MG63 (cell line): Measurements from ENCODE around the gene ITSN2. TPM values are rescaled to one million over a fixed set of nuclear protein-coding genes. Genes with fewer than 3 reads are reported as not detected.
A peak's percentile ranks its signal among the peaks of the same experiment; 100 is the strongest.
"Not testable (repeated sequence)": the region's sequence is repeated elsewhere in the genome, so short reads cannot be mapped to it uniquely, and the experiment has no call there.

Experiments
- DNase-seq: peaks from one replicate; pipeline ENCODE4 v3.0.0-alpha.2; 2020
- H3K27me3 ChIP-seq: fragments of 250-450 bp; sonication (Bioruptor Pico); 2 replicates; pipeline ENCODE4 v1.5.1; 2020; ENCODE audit warnings: mild to moderate bottlenecking, moderate library complexity
- H3K36me3 ChIP-seq: fragments of 250-450 bp; sonication (Bioruptor Pico); 2 replicates; pipeline ENCODE4 v1.5.1; 2020; ENCODE audit warnings: mild to moderate bottlenecking, moderate library complexity
- H3K4me3 ChIP-seq: fragments of 250-450 bp; sonication (Bioruptor Pico); 2 replicates; pipeline ENCODE4 v1.5.1; 2020; ENCODE audit warnings: mild to moderate bottlenecking, moderate library complexity
- H3K9me3 ChIP-seq: fragments of 250-450 bp; sonication (Bioruptor Pico); 2 replicates; pipeline ENCODE4 v1.5.1; 2020; ENCODE audit warnings: mild to moderate bottlenecking, moderate library complexity
- total RNA-seq: library from RNA; depleted of rRNA; stranded (reverse); fragments of >200 nt; shearing (Covaris generic); gene quantifications from 2 replicates; pipeline ENCODE4 v1.2.3, GENCODE V29; 2014; ENCODE audit warnings: low replicate concordance

ITSN2 gene
- total RNA-seq, 1 experiment from 2014 or later, result 7.2 TPM

DNA sequence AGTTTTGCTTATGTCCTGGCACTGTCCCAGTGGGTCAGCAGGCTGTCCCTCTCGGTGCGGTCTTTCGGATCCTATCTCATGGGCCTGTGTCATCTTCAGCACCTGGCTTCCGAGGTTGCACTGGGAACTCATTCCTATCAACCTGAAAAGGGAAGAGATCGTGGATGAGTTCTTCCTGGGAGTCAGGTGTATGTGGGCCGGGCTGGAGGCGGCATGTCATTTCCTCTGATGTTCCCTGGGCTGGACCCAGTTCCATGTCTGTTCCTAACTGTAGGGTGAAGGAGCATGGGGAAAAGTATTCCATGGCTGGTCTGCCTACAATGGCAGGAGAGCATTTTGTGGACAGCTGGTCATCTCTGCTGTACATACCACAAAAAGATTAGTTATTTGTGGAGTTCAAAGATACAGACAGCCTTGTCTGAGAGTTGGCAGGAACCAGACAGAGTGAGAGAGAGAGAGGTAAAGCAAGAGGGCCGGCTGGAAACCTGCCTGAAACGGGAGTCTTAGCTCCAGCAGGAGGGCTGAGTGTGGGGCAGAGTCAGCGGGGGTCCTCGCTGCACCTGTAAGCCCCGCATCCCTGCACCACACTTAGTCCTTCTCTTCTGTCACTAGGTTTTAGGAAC, 160.3 kb downstream of the ITSN2 start:
- no peak overlapping the region for H3K4me3 ChIP-seq
- H3K9me3 ChIP-seq, result no peaks in the 10 kb centered on the region
- no peak for DNase-seq

DNA sequence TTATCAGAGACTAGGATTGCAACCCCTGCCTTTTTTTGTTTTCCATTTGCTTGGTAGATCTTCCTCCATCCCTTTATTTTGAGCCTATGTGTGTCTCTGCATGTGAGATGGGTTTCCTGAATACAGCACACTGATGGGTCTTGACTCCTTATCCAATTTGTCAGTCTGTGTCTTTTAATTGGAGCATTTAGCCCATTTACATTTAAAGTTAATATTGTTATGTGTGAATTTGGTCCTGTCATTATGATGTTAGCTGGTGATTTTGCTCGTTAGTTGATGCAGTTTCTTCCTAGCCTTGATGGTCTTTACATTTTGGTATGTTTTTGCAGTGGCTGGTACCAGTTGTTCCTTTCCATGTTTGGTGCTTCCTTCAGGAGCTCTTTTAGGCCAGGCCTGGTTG, 163.1 kb downstream of the ITSN2 start:
- H3K27me3 ChIP-seq, H3K4me3 ChIP-seq, H3K9me3 ChIP-seq, DNase-seq, H3K36me3 ChIP-seq: not testable (repeated sequence)

More for the DNA sequence above, 160.3 kb downstream of the ITSN2 start:
- H3K36me3 ChIP-seq, result no peaks in the 10 kb centered on the region
- H3K27me3 ChIP-seq, result no peaks in the 10 kb centered on the region

DNA sequence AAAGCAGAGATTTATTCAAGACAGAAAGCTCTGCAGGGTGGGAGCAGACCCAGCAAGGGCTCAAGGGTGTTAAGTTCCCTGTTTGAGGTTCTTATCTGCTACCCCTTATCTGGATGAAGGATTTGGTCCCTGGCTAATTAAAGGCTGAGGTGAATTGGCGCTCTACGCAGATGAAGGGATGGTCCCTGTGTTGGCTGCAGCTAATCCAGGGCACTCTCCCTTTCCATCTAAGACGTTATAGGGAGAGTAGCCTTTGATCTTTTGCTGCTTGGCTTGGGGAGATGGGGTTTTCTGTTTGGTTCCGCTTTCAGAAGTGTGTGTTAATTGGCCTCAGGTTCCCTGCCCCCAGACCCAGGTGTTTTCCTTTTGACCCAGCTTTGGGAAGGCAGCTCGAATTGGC, 168.5 kb downstream of the ITSN2 start:
- Histone ChIP-seq H3K27me3 (no peaks in the 10 kb centered on the region), H3K4me3 (no peak overlapping the region), H3K9me3 (no peaks in the 10 kb centered on the region), H3K36me3 (no peaks in the 10 kb centered on the region)
- no peak for DNase-seq

- no peaks in the 10 kb centered on the region for H3K27me3 ChIP-seq
- H3K36me3 ChIP-seq, result no peaks in the 10 kb centered on the region
- DNase-seq, result no peak
- H3K4me3 ChIP-seq, result no peak overlapping the region
- no peaks in the 10 kb centered on the region for H3K9me3 ChIP-seq
Measured at GRCh38 chr2:24191156-24191555, 169.2 kb downstream of the ITSN2 start.

DNA sequence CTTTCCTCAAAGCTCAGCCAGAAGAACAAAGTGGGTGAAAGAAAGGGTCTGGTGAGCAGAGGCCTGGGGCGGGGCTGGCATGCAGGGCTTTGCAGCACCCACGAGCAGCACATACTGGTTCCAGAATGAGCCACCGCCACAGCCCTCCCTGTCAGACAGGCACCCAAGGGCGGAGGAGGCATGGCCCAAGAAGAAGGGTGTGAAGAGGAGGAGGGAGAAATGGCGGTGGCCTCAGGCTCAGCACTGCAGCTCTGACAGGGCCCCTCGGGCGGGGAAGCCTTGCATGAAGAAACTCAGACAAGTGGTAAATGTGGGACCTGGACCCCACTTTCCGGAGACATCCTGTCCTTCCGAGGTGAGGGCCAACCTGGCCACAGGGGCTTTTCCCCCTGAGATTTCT, 169.8 kb downstream of the ITSN2 start:
- no peaks in the 10 kb centered on the region for H3K9me3 ChIP-seq
- no peaks in the 10 kb centered on the region for H3K27me3 ChIP-seq
- no peaks in the 10 kb centered on the region for H3K36me3 ChIP-seq
- DNase-seq, result no peak
- no peak overlapping the region for H3K4me3 ChIP-seq

DNA sequence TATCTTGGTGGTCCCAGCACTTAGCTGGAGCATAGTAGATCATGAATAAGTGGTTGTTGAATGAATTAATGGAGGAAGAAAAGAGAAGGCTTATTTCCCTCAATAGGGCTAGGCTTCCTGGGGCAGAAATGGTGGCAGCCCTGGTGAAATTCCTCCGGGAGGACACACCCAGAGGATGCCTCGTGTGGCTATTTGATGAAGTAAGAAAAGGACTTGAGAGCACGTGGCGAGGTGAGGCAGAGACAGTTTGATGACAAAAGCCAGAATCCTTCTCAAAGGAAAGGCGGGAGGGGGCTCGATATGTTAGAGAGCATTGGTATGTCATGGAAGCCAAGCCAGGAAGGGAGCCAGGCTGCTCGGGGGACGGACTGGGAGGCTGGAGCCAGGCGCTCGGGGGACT, 170.8 kb downstream of the ITSN2 start:
- no peaks in the 10 kb centered on the region for H3K9me3 ChIP-seq
- H3K36me3 ChIP-seq, result no peaks in the 10 kb centered on the region
- DNase-seq, result no peak
- H3K4me3 ChIP-seq, result no peak overlapping the region
- no peaks in the 10 kb centered on the region for H3K27me3 ChIP-seq

GRCh38 chr2:24183366-24184069, 176.8 kb downstream of the ITSN2 start:
- no peak for DNase-seq
- no peaks in the 10 kb centered on the region for H3K9me3 ChIP-seq
- no peaks in the 10 kb centered on the region for H3K36me3 ChIP-seq
- no peaks in the 10 kb centered on the region for H3K27me3 ChIP-seq
- H3K4me3 ChIP-seq, result no peak overlapping the region

DNA sequence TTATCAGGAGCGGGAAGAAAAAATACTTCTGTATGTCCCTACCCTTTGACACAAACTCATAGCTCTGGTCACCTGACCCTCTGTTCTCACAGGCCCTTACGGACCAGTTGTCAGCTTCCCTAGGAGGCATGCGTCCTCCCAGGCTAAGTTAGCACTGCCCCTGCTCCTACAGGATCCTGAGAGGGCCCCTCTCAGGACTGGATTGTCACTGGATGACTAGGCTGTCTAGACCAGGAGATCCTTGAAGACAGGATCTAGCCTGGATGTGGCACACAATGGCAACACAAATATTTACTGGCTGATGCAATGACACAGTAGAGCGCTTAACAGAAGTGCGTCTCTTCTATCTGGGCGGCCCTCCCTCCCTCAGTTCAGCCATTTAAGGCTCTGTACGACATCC, 177.8 kb downstream of the ITSN2 start:
- no peaks in the 10 kb centered on the region for H3K9me3 ChIP-seq
- no peaks in the 10 kb centered on the region for H3K36me3 ChIP-seq
- H3K4me3 ChIP-seq, result no peak overlapping the region
- H3K27me3 ChIP-seq, result no peaks in the 10 kb centered on the region
- no peak for DNase-seq

GRCh38 chr2:24181849-24182248, 178.5 kb downstream of the ITSN2 start:
- no peaks in the 10 kb centered on the region for H3K27me3 ChIP-seq
- H3K4me3 ChIP-seq, result no peak overlapping the region
- H3K9me3 ChIP-seq, result no peaks in the 10 kb centered on the region
- H3K36me3 ChIP-seq, result no peaks in the 10 kb centered on the region
- no peak for DNase-seq

- Histone ChIP-seq H3K9me3 (no peaks in the 10 kb centered on the region), H3K36me3 (no peaks in the 10 kb centered on the region), H3K27me3 (no peaks in the 10 kb centered on the region), H3K4me3 (no peak overlapping the region)
- no peak for DNase-seq
Measured at GRCh38 chr2:24179683-24180082, 180.7 kb downstream of the ITSN2 start.

DNA sequence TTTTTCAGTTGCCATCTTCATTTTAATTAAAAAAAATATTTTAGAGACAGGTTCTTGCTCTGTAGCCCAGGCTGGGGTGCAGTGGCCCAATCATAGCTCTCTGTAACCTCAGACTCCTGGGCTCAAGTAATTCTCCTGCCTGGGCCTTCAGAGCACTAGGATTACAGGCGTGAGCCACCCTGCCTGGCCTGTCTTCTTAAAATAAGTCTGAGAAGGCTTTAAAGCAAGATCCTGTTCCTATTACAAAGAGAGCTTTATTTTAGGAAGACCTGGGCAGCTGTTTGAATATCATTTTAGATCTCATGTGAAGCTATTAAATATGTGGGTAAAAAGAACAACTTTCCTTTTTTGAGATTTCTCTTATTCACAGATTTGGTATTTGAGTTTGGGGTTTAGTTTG, 184.0 kb downstream of the ITSN2 start:
- no peak overlapping the region for H3K4me3 ChIP-seq
- no peaks in the 10 kb centered on the region for H3K36me3 ChIP-seq
- no peaks in the 10 kb centered on the region for H3K27me3 ChIP-seq
- no peaks in the 10 kb centered on the region for H3K9me3 ChIP-seq
- DNase-seq, result no peak

DNA sequence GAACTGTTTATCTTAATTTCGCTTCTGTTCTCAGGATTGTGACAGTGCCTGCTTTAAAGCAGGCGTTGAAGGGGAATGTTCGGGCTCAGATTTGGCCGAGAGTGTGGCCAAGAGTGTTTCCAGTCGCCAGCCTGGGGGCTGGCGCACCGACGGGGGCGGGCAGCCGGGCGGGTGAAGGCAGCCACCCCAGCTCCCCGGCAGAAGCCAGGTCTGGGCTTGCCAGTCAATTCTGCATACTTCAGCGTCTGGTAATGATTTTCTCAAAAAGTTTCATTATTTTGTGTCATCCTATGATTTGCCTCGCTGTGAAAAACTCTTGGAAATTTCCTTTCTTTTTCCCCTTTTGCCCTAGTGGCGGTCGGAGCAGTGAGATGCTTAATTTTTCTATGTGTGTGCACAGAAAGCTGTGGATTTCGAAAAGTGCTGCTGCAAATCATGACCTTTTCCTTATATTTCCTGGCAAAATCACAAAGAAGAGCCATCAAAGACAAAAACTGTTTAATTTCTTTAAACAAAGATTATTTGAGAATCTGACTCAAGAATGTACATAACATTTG, 184.6 kb downstream of the ITSN2 start:
- peak overlapping the region; percentile 32 for H3K4me3 ChIP-seq
- no peaks in the 10 kb centered on the region for H3K27me3 ChIP-seq
- no peaks in the 10 kb centered on the region for H3K36me3 ChIP-seq
- H3K9me3 ChIP-seq, result no peaks in the 10 kb centered on the region
- DNase-seq, result peak; percentile 5

GRCh38 chr2:24174851-24175277, 185.5 kb downstream of the ITSN2 start, which contains the start of gene FAM228A:
FAM228A (plus strand) TSS chr2:24175053; CDS start chr2:24175481, 428 bp downstream.
- Histone ChIP-seq H3K27me3 (no peaks in the 10 kb centered on the region), H3K9me3 (no peaks in the 10 kb centered on the region), H3K36me3 (no peaks in the 10 kb centered on the region), H3K4me3 (peak within 1 kb of the TSS; percentile 32)
- no peak for DNase-seq

DNA sequence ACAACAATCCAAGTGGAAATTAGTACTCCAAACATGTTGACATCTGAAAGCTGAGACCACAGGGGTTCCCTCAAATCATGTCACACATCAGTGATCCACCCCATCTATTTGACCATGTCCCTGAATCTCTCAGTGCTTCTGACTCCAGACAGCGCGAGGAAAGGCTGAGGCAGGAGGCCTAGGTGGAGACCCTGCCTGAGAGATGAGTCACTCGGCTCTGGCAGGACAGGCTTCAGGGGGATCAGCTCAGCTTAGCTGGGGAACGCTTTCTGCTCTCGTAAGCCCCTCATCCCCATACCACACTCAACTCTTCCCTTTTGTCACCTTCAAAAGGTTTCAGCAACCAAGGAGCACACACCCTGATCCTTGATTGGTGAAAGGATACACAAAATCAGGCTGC, 191.3 kb downstream of the ITSN2 start:
- H3K9me3 ChIP-seq, result no peaks in the 10 kb centered on the region
- no peak overlapping the region for H3K4me3 ChIP-seq
- no peak for DNase-seq

DNA sequence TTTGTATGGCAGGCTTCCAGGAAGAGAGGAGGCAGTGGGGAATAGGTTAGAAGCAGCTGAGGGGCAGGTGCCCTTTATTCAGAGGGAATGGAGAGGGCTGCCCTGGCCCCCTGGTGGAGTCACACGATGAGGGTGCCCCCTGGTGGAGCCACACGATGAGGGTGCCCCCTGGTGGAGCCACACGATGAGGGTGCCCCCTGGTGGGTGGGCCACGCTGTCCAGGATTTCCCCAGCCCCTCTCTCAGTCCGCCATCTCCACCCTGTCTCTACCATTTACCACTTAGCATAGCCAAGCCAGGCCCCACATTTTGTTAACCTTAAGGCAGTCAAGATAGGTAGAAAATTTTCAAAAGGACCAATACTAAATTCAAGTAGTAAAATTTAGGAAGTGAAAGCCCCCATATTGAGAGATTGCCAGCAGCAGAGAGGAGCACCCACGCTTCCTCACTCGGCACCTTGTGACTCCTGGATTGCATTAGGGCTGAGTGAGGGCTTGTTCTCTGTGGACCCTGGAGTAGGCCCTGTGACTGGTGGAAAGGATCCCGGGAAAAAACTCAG, 195.8 kb downstream of the ITSN2 start:
- Histone ChIP-seq H3K36me3 (no peaks in the 10 kb centered on the region), H3K4me3 (no peak overlapping the region), H3K27me3 (no peaks in the 10 kb centered on the region), H3K9me3 (no peaks in the 10 kb centered on the region)
- peak; percentile 26 for DNase-seq

More for the DNA sequence above, 191.3 kb downstream of the ITSN2 start:
- Histone ChIP-seq H3K36me3 (no peaks in the 10 kb centered on the region), H3K27me3 (no peaks in the 10 kb centered on the region)

- no peak for DNase-seq
- Histone ChIP-seq H3K36me3 (no peaks in the 10 kb centered on the region), H3K27me3 (no peaks in the 10 kb centered on the region), H3K9me3 (no peaks in the 10 kb centered on the region), H3K4me3 (no peak overlapping the region)
Measured at GRCh38 chr2:24163601-24164000, 196.7 kb downstream of the ITSN2 start.

- H3K36me3 ChIP-seq, result no peaks in the 10 kb centered on the region
Measured at GRCh38 chr2:24163186-24163585, 197.2 kb downstream of the ITSN2 start.

More at GRCh38 chr2:24163186-24163585, 197.2 kb downstream of the ITSN2 start:
- Histone ChIP-seq H3K27me3 (no peaks in the 10 kb centered on the region), H3K4me3 (no peak overlapping the region), H3K9me3 (no peaks in the 10 kb centered on the region)
- no peak for DNase-seq
